Pancreas (tissue), 10 donors: ENCODE results near the gene ZNF37A. TPM values are rescaled to one million over a fixed set of nuclear protein-coding genes. Genes with fewer than 3 reads are reported as not detected.

ENCODE experiments used
- ATAC-seq, 4 donors: fragments of 200-7000 bp; cut with Tn5 transposase; one replicate each; pipeline versions ENCODE4 v1.8.0 to v1.9.1; 2020; ENCODE audit warnings: mild to moderate bottlenecking in 4 of 4, moderate library complexity in 4 of 4
- DNase-seq, 6 donors: peaks; one replicate each; pipeline ENCODE4 v3.0.0-alpha.2; 2020
- FAIRE-seq: peaks from 2 replicates; lab custom pipeline; 2012; peaks lifted over from hg19 to GRCh38; lab: Jason Lieb, UNC
- H3K27ac ChIP-seq, 4 donors: fragments of 200-600 bp; sonication (generic); 1 replicate in 3 of 4; 2 replicates in 1 of 4; pipeline versions ENCODE4 v1.5.0 to v1.8.0; 2020
- H3K27me3 ChIP-seq, 4 donors: fragments of 200-600 bp; one replicate each; pipeline ENCODE4 v1.8.0; 2021
- H3K36me3 ChIP-seq, 3 donors: fragments of 200-600 bp; sonication (generic) in 1 of 3; one replicate each; pipeline versions ENCODE4 v1.5.0 to v1.8.0; 2020 to 2021
- H3K4me1 ChIP-seq, 3 donors: fragments of 200-600 bp; one replicate each; pipeline ENCODE4 v1.8.0; 2021
- H3K4me3 ChIP-seq, 4 donors: fragments of 200-600 bp; sonication (generic) in 2 of 4; one replicate each; pipeline versions ENCODE4 v1.5.0 to v1.8.0; 2020 to 2021
- H3K9me3 ChIP-seq, 4 donors: fragments of 200-600 bp; one replicate each; pipeline ENCODE4 v1.8.0; 2021
- WGBS, 2 donors: extraction: QIAGEN DNeasy Blood & Tissue Kit; methylation state at CpG; one replicate each; pipeline ENCODE4 v1.1.7; 2013; 5-methylcytosine and 5-hydroxymethylcytosine counted together
- intact Hi-C, 3 donors: fragments of 100-400 bp; cut with DNase I; formaldehyde crosslinking; loops; one replicate each; pipeline versions ENCODE4 v1.11.1 to v1.14.2; 2022
- polyA plus RNA-seq, 2 donors: library from polyadenylated mRNA; stranded (reverse); fragments of 200-250 nt; gene quantifications; one replicate each; pipeline ENCODE4 v1.2.3, GENCODE V29; 2013
- total RNA-seq, 6 donors: library from RNA; stranded (reverse); fragmentation: NEBNext Ultra II Directional in 4 of 6; extraction: Animal tissue kit (Norgen Biotek cat#: 25700) in 4 of 6; gene quantifications; one replicate each; pipeline versions ENCODE4 v1.2.1 to v1.2.4, GENCODE V29; 2021 to 2023
- TF ChIP-seq, protein P1 (sequence below), 4 donors: fragments of 200-600 bp; sonication (generic) in 3 of 4; IDR thresholded peaks; one replicate each; pipeline versions ENCODE4 v1.5.0 to v1.8.0; 2021; ENCODE audit warnings: antibody characterized with exemption in 4 of 4
- donor health status: healthy with polysubstance abuse.
- donor health status: DM: no; HTN: no; CAD: no; lungs with moderate emphysema.
- donor health status: DM: no; HTN: no; CAD: no.
- donor health status: control.
- donor health status: control.
- donor health status: Bipolar disorder and iron deficiency.
- donor health status: DM: yes; HTN: yes; CAD: no.
- donor health status: DM: no; HTN: no; CAD: no.
- donor health status: DM: no; HTN: no; CAD: no.
- donor health status: DM: yes; HTN: yes; CAD: no.

The ZNF37A gene
- total and polyA plus RNA-seq, 8 donors, result 7.7 to 16.7 (median 10.7) TPM

DNA sequence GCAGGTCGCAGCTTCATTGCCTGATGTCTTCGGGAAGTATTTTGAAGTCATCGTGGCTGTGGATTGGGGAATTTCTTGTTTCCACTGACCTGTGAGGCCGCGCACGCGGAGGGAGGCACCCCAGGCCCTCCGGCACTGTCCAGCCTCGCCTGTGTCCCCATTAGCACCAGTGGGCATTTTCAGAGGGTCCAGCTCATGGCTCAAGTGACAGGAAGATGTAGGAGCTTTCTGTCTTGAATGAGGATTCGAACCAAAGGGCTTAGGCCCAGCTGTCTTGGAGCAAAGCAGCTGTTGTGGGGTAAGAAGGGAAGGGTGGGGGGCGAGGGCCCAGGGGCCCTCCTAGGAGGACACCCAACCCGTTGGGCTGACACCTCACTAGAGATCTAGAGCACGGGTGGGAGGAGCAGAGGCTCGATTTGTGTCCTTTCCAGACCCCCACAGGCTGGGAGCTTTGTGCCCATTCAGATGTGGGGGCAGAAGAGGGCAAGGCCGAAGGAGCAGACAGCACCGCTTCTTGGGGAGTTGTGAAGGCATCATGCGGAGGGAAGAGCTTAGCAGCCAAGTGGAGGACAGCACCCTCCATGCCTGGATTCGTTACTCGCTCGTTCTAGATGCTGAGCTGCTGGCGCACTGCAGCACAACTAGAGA lies 914 bp downstream of the ZNF37A start:
- Histone ChIP-seq H3K9me3 (no peaks in the 10 kb centered on the region), H3K4me1 (peaks cover 0 to 3% (median 3%) of the 10 kb centered on the region in 3 donors), H3K36me3 (peaks cover 0 to 23% (median 10%) of the 10 kb centered on the region in 3 donors), H3K27ac (peak overlapping the region; percentile 78 to 90 (median 80)), H3K4me3 (peak overlapping the region; percentile 51 to 87 (median 80)), H3K27me3 (no peaks in the 10 kb centered on the region)
- 49 to 50% methylated on average over 21 of the region's 21 CpGs for WGBS, 2 donors
- FAIRE-seq (no peak), ATAC-seq (no peak), DNase-seq (peak in 4 of 6 donors; percentile 15 to 45 (median 22))
- TF ChIP-seq, protein P1, sequence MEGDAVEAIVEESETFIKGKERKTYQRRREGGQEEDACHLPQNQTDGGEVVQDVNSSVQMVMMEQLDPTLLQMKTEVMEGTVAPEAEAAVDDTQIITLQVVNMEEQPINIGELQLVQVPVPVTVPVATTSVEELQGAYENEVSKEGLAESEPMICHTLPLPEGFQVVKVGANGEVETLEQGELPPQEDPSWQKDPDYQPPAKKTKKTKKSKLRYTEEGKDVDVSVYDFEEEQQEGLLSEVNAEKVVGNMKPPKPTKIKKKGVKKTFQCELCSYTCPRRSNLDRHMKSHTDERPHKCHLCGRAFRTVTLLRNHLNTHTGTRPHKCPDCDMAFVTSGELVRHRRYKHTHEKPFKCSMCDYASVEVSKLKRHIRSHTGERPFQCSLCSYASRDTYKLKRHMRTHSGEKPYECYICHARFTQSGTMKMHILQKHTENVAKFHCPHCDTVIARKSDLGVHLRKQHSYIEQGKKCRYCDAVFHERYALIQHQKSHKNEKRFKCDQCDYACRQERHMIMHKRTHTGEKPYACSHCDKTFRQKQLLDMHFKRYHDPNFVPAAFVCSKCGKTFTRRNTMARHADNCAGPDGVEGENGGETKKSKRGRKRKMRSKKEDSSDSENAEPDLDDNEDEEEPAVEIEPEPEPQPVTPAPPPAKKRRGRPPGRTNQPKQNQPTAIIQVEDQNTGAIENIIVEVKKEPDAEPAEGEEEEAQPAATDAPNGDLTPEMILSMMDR (IDR thresholded peaks at IDR 0.05), result no peak
- intact Hi-C loops, result no loop called here

DNA sequence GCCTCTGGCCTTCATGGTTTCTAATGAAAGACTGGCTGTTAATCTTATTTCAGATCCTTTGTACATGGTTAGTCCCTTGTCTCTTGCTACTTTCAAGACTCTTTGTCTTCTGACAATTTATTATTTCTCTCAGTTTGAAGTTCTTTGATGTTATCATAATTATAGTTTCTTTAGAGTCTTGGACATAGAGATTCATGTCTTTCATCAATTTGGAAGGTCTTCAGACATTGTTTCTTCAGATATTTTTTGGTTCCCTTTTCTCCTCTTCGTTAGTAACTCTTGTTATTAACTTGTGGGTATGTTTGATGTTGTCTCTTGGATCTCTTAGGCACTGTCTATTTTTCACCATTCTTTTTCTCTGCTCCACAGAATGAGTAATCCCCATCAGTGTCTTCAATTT lies 8.7 kb downstream of the ZNF37A start:
- ATAC-seq (no peak), DNase-seq (no peak), FAIRE-seq (no peak)
- Histone ChIP-seq H3K4me1 (no peaks in the 10 kb centered on the region), H3K9me3 (peaks cover 0 to 7% (median 0%) of the 10 kb centered on the region in 4 donors), H3K4me3 (no peak overlapping the region), H3K36me3 (peaks cover 0 to 50% (median 13%) of the 10 kb centered on the region in 3 donors), H3K27ac (no peak overlapping the region), H3K27me3 (no peaks in the 10 kb centered on the region)
- TF ChIP-seq, protein P1 (IDR thresholded peaks at IDR 0.05), result no peak
- 95 to 100% methylated on average over 1 of the region's 1 CpG for WGBS, 2 donors
- intact Hi-C loops, result no loop called here

DNA sequence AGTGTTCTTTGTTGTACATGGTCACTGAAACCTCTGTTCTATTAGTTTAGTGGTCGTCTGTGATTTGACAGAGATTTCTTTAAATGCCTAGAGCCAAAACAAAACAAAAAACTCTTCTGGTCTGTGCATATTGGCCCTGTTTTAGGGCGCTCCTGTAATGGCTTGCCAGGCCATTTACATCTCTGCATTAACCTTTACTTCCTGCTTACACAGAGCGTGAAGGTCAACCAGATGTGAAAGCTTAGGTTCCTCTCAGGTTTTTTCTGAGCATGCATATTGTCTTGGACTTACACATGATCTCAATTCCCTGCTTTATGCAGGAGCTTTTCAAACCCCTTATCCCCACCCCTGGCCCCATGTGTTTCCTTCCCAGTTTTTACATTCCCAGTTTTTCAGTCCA lies 9.6 kb downstream of the ZNF37A start:
- Histone ChIP-seq H3K27me3 (no peaks in the 10 kb centered on the region), H3K9me3 (peaks cover 0 to 7% (median 0%) of the 10 kb centered on the region in 4 donors), H3K4me3 (no peak overlapping the region), H3K36me3 (peaks cover 0 to 50% (median 13%) of the 10 kb centered on the region in 3 donors), H3K4me1 (no peaks in the 10 kb centered on the region), H3K27ac (no peak overlapping the region)
- no peak for ATAC-seq
- TF ChIP-seq, protein P1 (IDR thresholded peaks at IDR 0.05), result no peak
- WGBS, 2 donors, result 96 to 98% methylated on average over 3 of the region's 3 CpGs
- no peak for FAIRE-seq
- intact Hi-C loops, result no loop called here
- DNase-seq, result no peak

DNA sequence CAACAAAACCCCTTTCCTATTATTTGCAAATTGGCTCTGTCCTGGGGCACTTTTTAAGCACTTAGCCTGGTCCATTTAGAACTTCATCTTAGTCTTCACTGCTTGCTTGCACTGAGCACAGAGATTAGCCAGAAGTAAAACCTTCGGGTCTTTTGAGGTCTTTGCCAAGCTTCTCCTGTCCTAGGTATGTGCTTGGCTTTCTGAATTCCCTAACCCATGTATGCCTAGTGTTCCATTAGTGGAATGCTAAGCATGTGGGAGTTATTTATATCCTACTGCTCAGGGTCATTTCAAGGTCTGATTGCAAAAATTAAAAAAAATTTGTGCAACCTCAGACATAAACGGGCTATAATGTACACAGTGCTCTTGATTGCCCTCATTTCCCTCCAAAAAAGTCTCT lies 18.0 kb downstream of the ZNF37A start:
- WGBS, 2 donors, result 95 to 100% methylated on average over 2 of the region's 2 CpGs
- DNase-seq (no peak), FAIRE-seq (no peak), ATAC-seq (no peak)
- Histone ChIP-seq H3K27me3 (no peaks in the 10 kb centered on the region), H3K9me3 (peaks cover 0 to 15% (median 5%) of the 10 kb centered on the region in 4 donors), H3K4me3 (no peak overlapping the region), H3K4me1 (no peaks in the 10 kb centered on the region), H3K36me3 (peaks cover 15 to 35% (median 22%) of the 10 kb centered on the region in 3 donors), H3K27ac (no peak overlapping the region)
- TF ChIP-seq, protein P1 (IDR thresholded peaks at IDR 0.05), result no peak
- intact Hi-C loops, result no loop called here
